GM10266 (cell line): ENCODE results near the gene TREH.
"Not testable (repeated sequence)": the region's sequence is repeated elsewhere in the genome, so short reads cannot be mapped to it uniquely, and the experiment has no call there.

Source experiments
- DNase-seq: peaks from one replicate; pipeline ENCODE4 v3.0.0; 2012; ENCODE audit errors: extremely low spot score
- TF ChIP-seq, protein P1 (sequence below): IDR thresholded peaks from 2 replicates; pipeline ENCODE4 v1.5.1; 2012; ENCODE audit warnings: mild to moderate bottlenecking, low read depth; ENCODE audit not compliant: control insufficient read depth, insufficient read depth; ENCODE audit errors: missing control alignments

The TREH gene

DNA sequence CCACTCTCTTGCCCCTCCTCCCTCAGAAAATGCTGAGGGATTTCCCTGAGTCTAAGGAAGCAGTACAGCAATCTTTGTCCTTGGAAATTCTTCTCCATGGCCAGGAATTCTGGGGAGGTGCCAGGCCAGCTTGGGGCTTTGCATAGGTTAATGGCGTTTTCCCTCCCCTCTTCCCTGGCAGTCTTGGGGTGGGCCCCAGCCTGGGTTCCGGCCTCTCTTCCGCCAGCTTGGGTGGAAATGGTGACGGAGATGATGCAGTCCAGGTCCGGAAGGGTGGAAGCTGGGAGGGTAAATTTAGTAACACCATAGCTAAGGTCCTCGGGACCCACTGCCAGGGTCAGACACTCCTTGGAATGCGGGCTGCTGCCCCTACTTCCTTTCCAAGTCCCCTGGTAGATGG lies 67.1 kb downstream of the TREH start:
- TF ChIP-seq, protein P1, sequence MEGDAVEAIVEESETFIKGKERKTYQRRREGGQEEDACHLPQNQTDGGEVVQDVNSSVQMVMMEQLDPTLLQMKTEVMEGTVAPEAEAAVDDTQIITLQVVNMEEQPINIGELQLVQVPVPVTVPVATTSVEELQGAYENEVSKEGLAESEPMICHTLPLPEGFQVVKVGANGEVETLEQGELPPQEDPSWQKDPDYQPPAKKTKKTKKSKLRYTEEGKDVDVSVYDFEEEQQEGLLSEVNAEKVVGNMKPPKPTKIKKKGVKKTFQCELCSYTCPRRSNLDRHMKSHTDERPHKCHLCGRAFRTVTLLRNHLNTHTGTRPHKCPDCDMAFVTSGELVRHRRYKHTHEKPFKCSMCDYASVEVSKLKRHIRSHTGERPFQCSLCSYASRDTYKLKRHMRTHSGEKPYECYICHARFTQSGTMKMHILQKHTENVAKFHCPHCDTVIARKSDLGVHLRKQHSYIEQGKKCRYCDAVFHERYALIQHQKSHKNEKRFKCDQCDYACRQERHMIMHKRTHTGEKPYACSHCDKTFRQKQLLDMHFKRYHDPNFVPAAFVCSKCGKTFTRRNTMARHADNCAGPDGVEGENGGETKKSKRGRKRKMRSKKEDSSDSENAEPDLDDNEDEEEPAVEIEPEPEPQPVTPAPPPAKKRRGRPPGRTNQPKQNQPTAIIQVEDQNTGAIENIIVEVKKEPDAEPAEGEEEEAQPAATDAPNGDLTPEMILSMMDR, result no peak
- no peak for DNase-seq

DNA sequence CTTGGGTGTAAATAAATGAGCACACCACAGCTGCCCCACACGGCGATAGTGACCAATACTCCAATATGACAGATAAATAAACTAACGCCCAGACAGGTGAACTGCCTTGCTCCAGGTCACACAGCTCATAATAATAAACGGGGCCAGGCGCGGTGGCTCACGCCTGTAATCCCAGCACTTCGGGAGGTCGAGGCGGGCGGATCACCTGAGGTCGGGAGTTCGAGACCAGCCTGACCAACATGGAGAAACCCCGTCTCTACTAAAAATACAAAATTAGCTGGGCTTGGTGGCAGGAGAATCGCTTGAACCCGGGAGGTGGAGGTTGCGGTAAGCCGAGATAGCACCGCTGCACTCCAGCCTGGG lies 68.0 kb downstream of the TREH start:
- DNase-seq, result not testable (repeated sequence)

DNA sequence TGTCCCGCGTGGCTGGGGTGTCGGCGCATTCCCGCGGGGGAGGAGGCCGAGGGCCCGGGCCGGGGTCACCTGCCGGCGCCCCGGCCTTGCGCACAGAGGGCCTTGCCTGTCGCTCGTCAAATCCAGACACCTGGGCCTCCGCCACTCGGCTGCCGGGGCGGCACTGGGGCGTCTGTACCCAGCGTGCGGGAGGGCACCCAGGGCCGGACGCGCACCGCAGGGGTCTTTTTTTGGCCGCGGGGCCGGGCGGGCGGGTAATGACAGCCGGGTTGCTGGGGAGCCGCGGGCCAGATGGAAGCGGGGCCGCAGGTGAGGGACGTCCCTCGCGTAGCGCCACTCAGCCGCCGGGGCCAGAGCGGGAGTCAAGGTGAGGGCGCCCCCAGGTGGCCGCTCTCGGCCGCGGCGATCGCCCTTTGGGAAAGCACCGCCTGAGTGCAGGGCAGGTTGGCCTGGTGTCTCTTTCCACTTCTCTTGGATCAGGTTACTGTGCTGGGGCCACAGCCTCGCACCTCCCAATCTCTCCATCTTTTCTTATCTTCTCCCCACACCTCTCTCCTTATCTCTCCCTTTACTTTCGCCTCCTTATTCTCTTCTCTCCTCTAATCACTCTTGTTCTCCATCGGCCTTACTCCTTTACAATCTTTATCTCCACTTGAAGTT lies 68.5 kb downstream of the TREH start:
- DNase-seq, result peak; percentile 84
- TF ChIP-seq, protein P1, result peak; percentile 93

DNA sequence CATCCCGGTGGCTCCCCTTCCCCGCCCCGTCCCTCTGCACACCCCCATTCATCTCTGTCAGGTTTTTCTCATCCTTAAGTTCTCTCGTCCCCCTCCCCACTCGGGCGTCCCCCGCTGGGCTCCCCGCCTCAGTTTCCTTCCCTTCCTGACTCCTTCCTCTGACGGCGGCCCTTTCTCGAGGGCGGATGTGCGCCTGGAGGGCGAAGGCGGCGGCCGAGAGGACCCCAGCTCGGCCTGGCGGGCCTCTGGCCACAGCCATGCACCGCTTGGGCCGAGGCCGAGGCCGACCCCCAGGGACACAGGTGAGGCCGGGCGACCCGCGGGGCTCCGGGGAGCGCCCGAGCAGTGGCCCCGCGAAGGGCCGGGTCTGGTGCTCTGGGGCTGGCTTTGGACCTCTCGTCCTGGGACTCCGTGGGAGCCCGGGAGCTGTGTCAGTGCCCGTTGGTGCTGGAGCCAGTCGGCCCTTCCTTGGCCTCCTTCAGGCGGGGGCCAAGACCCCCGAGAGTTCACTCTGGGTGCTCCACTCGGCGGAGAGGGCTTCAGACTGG lies 69.2 kb downstream of the TREH start:
- TF ChIP-seq, protein P1, result no peak
- no peak for DNase-seq

DNA sequence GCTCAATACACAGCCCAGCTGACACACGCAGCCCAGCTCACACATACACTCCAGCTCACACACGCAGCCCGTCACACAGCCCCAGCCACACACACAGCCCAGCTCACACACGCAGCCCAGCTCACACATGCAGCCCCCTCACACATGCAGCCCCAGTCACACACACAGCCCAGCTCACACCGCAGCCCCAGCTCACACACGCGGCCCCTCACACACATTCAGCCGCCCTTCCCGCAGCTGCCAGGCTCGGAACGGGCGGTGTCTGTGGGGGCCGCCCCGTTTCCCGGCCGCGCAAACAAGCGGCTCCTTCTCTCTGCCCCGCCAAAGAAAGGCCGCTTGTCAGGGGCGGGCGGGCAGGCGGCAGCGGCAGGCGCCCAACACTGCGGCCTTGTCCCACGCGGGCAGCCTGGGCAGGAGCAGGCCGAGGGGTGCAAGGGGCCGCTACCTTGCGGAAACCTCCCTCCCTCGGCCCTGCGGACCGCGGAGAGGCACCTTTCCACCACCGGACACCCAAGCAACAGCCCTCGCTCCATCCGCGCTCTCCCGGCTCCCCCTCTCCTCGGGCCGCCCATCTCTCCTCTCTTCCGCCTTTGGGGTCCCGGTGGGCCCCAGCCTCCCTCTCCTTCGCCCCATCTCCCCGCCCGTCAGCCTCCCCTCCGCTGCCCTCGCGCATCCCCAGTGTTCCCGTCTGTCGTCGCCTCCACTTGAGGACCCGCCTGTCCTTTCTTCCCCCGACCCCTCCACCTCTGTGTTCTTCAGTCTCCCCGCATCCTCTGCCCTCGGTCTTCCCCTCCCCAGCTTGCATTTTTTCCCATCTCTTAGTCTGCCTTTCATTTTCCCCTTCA lies 69.8 kb downstream of the TREH start:
- peak; percentile 44 for DNase-seq
- TF ChIP-seq, protein P1, result no peak

DNA sequence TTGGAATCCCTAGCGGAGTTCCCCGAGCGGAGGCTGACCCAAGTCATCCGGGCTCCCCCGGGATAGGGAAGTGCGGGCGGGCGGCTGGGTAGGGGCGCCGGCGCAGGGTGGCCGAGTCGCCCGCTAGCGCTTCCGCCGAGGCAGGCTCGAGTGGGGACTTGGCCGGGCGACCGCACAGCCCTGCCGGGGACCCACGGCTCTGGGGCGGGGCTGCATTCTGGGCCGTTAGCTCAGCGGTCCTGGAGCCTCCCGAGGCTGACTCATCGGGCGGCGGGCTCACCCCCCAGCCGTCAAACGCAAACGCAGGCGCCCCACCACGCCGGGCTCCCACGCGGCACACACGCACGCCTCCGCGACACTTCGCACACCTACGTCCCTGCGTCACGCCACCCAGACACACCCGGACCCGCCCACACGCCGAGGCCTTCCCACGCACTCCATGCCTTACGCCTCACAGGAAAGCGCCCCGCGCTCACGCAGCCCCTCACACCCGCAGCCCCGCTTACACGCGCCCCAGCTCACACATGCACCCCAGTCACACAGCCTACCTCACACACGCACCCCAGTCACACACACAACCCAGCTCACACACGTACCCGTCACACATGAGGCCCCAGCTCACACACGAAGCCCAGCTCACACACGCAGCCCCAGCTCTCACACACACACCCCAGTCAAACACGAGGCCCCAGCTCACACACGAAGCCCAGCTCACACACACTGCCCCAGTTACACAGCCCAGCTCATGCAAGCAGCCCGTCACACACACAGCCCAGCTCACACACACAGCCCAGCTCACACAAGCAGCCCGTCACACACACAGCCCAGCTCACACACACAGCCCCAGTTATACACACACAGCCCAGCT lies 70.9 kb downstream of the TREH start:
- TF ChIP-seq, protein P1, result no peak
- DNase-seq, result no peak
